Muscle layer of duodenum (tissue), 2 donors: Measurements from ENCODE around the gene RFX7.

Experiments
- H3K27ac ChIP-seq: one replicate; pipeline ENCODE4 v1.7.0; 2013; ENCODE audit warnings: mild to moderate bottlenecking, low read length
- H3K27me3 ChIP-seq: one replicate; pipeline ENCODE4 v1.7.0; 2013; ENCODE audit warnings: low read depth, mild to moderate bottlenecking, control low read depth, low read length
- H3K36me3 ChIP-seq, 2 donors: one replicate each; pipeline ENCODE4 v1.7.0; 2013; ENCODE audit warnings: low read length in 2 of 2, control low read depth in 1 of 2, mild to moderate bottlenecking in 1 of 2; ENCODE audit not compliant: insufficient read depth in 2 of 2, control insufficient read depth in 1 of 2
- H3K4me1 ChIP-seq, 2 donors: one replicate each; pipeline ENCODE4 v1.7.0; 2013; ENCODE audit warnings: low read length in 2 of 2, mild to moderate bottlenecking in 2 of 2, control low read depth in 1 of 2, moderate library complexity in 1 of 2; ENCODE audit not compliant: insufficient read depth in 2 of 2, control insufficient read depth in 1 of 2
- H3K4me3 ChIP-seq, 2 donors: one replicate each; pipeline ENCODE4 v1.7.0; 2013; ENCODE audit warnings: low read length in 2 of 2, low read depth in 1 of 2, mild to moderate bottlenecking in 1 of 2
- H3K9me3 ChIP-seq, 2 donors: one replicate each; pipeline ENCODE4 v1.7.0; 2013; ENCODE audit warnings: low read length in 2 of 2, control low read depth in 1 of 2, mild to moderate bottlenecking in 1 of 2; ENCODE audit not compliant: control insufficient read depth in 1 of 2
- donor health status: healthy.

RFX7 gene

GRCh38 chr15:56042031-56042430 is 201.6 kb downstream of the RFX7 start:
- Histone ChIP-seq H3K27me3 (no peaks in the 10 kb centered on the region), H3K36me3 (no peaks in the 10 kb centered on the region), H3K4me3 (no peak overlapping the region), H3K27ac (no peak overlapping the region), H3K4me1 (no peaks in the 10 kb centered on the region), H3K9me3 (no peaks in the 10 kb centered on the region)

- H3K4me3 ChIP-seq = no peak overlapping the region
- H3K4me1 ChIP-seq = no peaks in the 10 kb centered on the region
- no peaks in the 10 kb centered on the region for H3K27me3 ChIP-seq
- H3K27ac ChIP-seq = no peak overlapping the region
- no peaks in the 10 kb centered on the region for H3K9me3 ChIP-seq
- H3K36me3 ChIP-seq = no peaks in the 10 kb centered on the region
These were observed 203.3 kb downstream of the RFX7 start for GRCh38 chr15:56040081-56041035.

- H3K4me3 ChIP-seq = no peak overlapping the region
- H3K4me1 ChIP-seq = no peaks in the 10 kb centered on the region
- H3K27me3 ChIP-seq = no peaks in the 10 kb centered on the region
- no peak overlapping the region for H3K27ac ChIP-seq
- no peaks in the 10 kb centered on the region for H3K36me3 ChIP-seq
- no peaks in the 10 kb centered on the region for H3K9me3 ChIP-seq
These were observed 205.0 kb downstream of the RFX7 start for GRCh38 chr15:56038707-56039106.

- H3K36me3 ChIP-seq = no peaks in the 10 kb centered on the region
- no peak overlapping the region for H3K4me3 ChIP-seq
- no peaks in the 10 kb centered on the region for H3K9me3 ChIP-seq
- no peaks in the 10 kb centered on the region for H3K27me3 ChIP-seq
- no peaks in the 10 kb centered on the region for H3K4me1 ChIP-seq
- no peak overlapping the region for H3K27ac ChIP-seq
These were observed 205.7 kb downstream of the RFX7 start for GRCh38 chr15:56038015-56038414.
